K562 (cell line): Measurements from ENCODE around the gene PDCD1.
"Not testable (repeated sequence)": the region's sequence is repeated elsewhere in the genome, so short reads cannot be mapped to it uniquely, and the experiment has no call there.

Source experiments
- ATF2 ChIP-seq: sonication (generic); formaldehyde crosslinking; IDR thresholded peaks from 2 replicates; pipeline ENCODE4 v1.8.1; 2022; ENCODE audit warnings: missing genetic modification reagents
- CREM ChIP-seq: IDR thresholded peaks from 2 replicates; pipeline ENCODE4 v1.6.1; 2014; ENCODE audit warnings: antibody characterized with exemption, low read depth
- ELK1 ChIP-seq: sonication (generic); formaldehyde crosslinking; IDR thresholded peaks from 2 replicates; pipeline ENCODE4 v1.8.1; 2022; ENCODE audit warnings: missing genetic modification reagents
- EP300 ChIP-seq: IDR thresholded peaks from 2 replicates; pipeline ENCODE4 v1.6.1; 2012; ENCODE audit warnings: low read length, improper control_type of control experiment
- MAFF ChIP-seq: IDR thresholded peaks from 2 replicates; pipeline ENCODE4 v1.6.1; 2012; ENCODE audit warnings: low read length, improper control_type of control experiment
- NFRKB ChIP-seq: fragments of 450-650 bp; IDR thresholded peaks from 2 replicates; pipeline ENCODE4 v1.6.1; 2016; ENCODE audit warnings: low read depth
- NFYB ChIP-seq: IDR thresholded peaks from 2 replicates; pipeline ENCODE4 v1.6.1; 2011; ENCODE audit warnings: mild to moderate bottlenecking, moderate library complexity; ENCODE audit not compliant: insufficient read length; ENCODE audit errors: extremely low read depth
- PTTG1 ChIP-seq: fragments of 450-650 bp; IDR thresholded peaks from 2 replicates; pipeline ENCODE4 v1.6.1; 2016; ENCODE audit warnings: low read depth, mild to moderate bottlenecking, missing genetic modification characterization, missing compliant biosample characterization
- YY1 ChIP-seq, 3 experiments: IDR thresholded peaks; 2 replicates each; pipeline ENCODE4 v1.6.1; 2011; ENCODE audit warnings: low read length in 2 of 3, mild to moderate bottlenecking in 2 of 3, moderate library complexity in 2 of 3, borderline replicate concordance in 1 of 3, control low read depth in 1 of 3, low read depth in 1 of 3; ENCODE audit not compliant: insufficient read depth in 3 of 3, insufficient replicate concordance in 2 of 3, control insufficient read depth in 1 of 3, insufficient read length in 1 of 3; ENCODE audit errors: extremely low read depth in 1 of 3
- TF ChIP-seq, protein P1 (sequence below), 3 experiments: IDR thresholded peaks in 2 of 3; conservative IDR thresholded peaks in 1 of 3; 2 replicates each; pipeline ENCODE4 v1.5.1; 2011 to 2012; ENCODE audit warnings: low read length in 3 of 3, mild to moderate bottlenecking in 3 of 3, control low read depth in 2 of 3, improper control_type of control experiment in 1 of 3, inconsistent platforms in 1 of 3, low read depth in 1 of 3, mixed read lengths in 1 of 3, moderate library complexity in 1 of 3; ENCODE audit not compliant: insufficient read depth in 2 of 3
- TF ChIP-seq, protein P2 (sequence below): fragments of 150-350 bp; IDR thresholded peaks from 2 replicates; pipeline ENCODE4 v1.6.1; 2014; ENCODE audit warnings: low read depth, mild to moderate bottlenecking, low read length, borderline replicate concordance
- TF ChIP-seq, protein P3 (sequence below): sonication (generic); formaldehyde crosslinking; IDR thresholded peaks from 2 replicates; pipeline ENCODE4 v1.8.0; 2022; ENCODE audit warnings: mild to moderate bottlenecking, missing genetic modification reagents

DNA sequence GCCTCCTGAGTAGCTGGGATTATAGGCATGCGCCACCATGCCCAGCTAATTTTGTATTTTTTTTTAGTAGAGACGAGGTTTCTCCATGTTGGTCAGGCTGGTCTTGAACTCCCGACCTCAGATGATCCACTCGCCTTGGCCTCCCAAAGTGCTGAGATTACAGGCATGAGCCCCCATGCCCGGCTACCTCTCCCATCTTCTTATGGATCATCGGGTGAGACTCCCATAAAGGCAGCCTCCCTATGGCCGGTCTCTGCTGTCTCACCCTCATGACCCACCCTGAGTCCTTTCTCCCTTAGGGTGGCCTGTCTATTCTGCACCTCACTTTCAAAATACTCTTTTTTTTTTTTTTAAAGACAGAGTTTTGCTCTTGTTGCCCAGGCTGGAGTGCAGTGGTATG is 49.1 kb upstream of the PDCD1 start:
- TF ChIP-seq MAFF; NFYB; YY1 (IDR thresholded peaks at IDR 0.05; ENCODE audit: borderline replicate concordance in 1 of 3, control insufficient read depth in 1 of 3, extremely low read depth in 1 of 3, insufficient read depth in 3 of 3, insufficient read length in 1 of 3, insufficient replicate concordance in 2 of 3, low read depth in 1 of 3, low read length in 2 of 3); NFRKB; ELK1; ATF2; EP300; CREM; PTTG1 (tag): not testable (repeated sequence)
- TF ChIP-seq, protein P1, sequence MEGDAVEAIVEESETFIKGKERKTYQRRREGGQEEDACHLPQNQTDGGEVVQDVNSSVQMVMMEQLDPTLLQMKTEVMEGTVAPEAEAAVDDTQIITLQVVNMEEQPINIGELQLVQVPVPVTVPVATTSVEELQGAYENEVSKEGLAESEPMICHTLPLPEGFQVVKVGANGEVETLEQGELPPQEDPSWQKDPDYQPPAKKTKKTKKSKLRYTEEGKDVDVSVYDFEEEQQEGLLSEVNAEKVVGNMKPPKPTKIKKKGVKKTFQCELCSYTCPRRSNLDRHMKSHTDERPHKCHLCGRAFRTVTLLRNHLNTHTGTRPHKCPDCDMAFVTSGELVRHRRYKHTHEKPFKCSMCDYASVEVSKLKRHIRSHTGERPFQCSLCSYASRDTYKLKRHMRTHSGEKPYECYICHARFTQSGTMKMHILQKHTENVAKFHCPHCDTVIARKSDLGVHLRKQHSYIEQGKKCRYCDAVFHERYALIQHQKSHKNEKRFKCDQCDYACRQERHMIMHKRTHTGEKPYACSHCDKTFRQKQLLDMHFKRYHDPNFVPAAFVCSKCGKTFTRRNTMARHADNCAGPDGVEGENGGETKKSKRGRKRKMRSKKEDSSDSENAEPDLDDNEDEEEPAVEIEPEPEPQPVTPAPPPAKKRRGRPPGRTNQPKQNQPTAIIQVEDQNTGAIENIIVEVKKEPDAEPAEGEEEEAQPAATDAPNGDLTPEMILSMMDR (IDR thresholded peaks at IDR 0.05 in 2 of 3, conservative IDR thresholded peaks at IDR 0.05 in 1 of 3; ENCODE audit: insufficient read depth in 2 of 3, low read depth in 1 of 3, low read length in 3 of 3), result not testable (repeated sequence)
- TF ChIP-seq, protein P2, sequence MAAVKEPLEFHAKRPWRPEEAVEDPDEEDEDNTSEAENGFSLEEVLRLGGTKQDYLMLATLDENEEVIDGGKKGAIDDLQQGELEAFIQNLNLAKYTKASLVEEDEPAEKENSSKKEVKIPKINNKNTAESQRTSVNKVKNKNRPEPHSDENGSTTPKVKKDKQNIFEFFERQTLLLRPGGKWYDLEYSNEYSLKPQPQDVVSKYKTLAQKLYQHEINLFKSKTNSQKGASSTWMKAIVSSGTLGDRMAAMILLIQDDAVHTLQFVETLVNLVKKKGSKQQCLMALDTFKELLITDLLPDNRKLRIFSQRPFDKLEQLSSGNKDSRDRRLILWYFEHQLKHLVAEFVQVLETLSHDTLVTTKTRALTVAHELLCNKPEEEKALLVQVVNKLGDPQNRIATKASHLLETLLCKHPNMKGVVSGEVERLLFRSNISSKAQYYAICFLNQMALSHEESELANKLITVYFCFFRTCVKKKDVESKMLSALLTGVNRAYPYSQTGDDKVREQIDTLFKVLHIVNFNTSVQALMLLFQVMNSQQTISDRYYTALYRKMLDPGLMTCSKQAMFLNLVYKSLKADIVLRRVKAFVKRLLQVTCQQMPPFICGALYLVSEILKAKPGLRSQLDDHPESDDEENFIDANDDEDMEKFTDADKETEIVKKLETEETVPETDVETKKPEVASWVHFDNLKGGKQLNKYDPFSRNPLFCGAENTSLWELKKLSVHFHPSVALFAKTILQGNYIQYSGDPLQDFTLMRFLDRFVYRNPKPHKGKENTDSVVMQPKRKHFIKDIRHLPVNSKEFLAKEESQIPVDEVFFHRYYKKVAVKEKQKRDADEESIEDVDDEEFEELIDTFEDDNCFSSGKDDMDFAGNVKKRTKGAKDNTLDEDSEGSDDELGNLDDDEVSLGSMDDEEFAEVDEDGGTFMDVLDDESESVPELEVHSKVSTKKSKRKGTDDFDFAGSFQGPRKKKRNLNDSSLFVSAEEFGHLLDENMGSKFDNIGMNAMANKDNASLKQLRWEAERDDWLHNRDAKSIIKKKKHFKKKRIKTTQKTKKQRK, result not testable (repeated sequence)
- TF ChIP-seq, protein P3, sequence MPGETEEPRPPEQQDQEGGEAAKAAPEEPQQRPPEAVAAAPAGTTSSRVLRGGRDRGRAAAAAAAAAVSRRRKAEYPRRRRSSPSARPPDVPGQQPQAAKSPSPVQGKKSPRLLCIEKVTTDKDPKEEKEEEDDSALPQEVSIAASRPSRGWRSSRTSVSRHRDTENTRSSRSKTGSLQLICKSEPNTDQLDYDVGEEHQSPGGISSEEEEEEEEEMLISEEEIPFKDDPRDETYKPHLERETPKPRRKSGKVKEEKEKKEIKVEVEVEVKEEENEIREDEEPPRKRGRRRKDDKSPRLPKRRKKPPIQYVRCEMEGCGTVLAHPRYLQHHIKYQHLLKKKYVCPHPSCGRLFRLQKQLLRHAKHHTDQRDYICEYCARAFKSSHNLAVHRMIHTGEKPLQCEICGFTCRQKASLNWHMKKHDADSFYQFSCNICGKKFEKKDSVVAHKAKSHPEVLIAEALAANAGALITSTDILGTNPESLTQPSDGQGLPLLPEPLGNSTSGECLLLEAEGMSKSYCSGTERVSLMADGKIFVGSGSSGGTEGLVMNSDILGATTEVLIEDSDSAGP, result not testable (repeated sequence)
